ENCODE measurements around the gene SLC25A21.

SLC25A21 gene

GRCh38 chr14:36955967-36956366, 216.4 kb downstream of the SLC25A21 start (continued):
- TF ChIP-seq ZBTB6 (tag by site-specific recombination; IDR thresholded peaks at IDR 0.05) (no peak), ZNF133 (tag by site-specific recombination; IDR thresholded peaks at IDR 0.05) (no peak), ZNF548 (tag by site-specific recombination; IDR thresholded peaks at IDR 0.05) (no peak), ZNF473 (tag by site-specific recombination; IDR thresholded peaks at IDR 0.05) (no peak), ZNF645 (tag by site-specific recombination; IDR thresholded peaks at IDR 0.05) (no peak), ZNF768 (tag by site-specific recombination; IDR thresholded peaks at IDR 0.05) (no peak), SALL2 (tag by site-specific recombination; IDR thresholded peaks at IDR 0.05; ENCODE audit: borderline replicate concordance) (no peak), ZNF416 (tag by site-specific recombination; IDR thresholded peaks at IDR 0.05) (no peak), GLIS2 (tag by site-specific recombination; IDR thresholded peaks at IDR 0.05) (no peak), ZNF423 (tag by site-specific recombination; IDR thresholded peaks at IDR 0.05) (peak; percentile 88), BCL11A (tag by site-specific recombination; IDR thresholded peaks at IDR 0.05; ENCODE audit: low read depth) (no peak), ZNF660 (tag by site-specific recombination; IDR thresholded peaks at IDR 0.05) (no peak), ZNF157 (tag by site-specific recombination; IDR thresholded peaks at IDR 0.05) (no peak), ZNF76 (tag by site-specific recombination; IDR thresholded peaks at IDR 0.05; ENCODE audit: borderline replicate concordance, low read depth) (no peak), ZBTB48 (tag by site-specific recombination; IDR thresholded peaks at IDR 0.05) (no peak), ZNF138 (tag by site-specific recombination; IDR thresholded peaks at IDR 0.05; ENCODE audit: borderline replicate concordance) (no peak), ZNF621 (tag by site-specific recombination; IDR thresholded peaks at IDR 0.05) (no peak), SP2 (tag by site-specific recombination; IDR thresholded peaks at IDR 0.05) (no peak), ZNF654 (tag by site-specific recombination; IDR thresholded peaks at IDR 0.05; ENCODE audit: low read depth) (no peak), ZNF629 (tag by site-specific recombination; IDR thresholded peaks at IDR 0.05) (peak; percentile 46), BCL6B (tag by site-specific recombination; IDR thresholded peaks at IDR 0.05) (peak; percentile 50; the same call in 1 of the 2 replicates), ZNF280D (tag by site-specific recombination; IDR thresholded peaks at IDR 0.05) (no peak)
- TF ChIP-seq, protein P1, sequence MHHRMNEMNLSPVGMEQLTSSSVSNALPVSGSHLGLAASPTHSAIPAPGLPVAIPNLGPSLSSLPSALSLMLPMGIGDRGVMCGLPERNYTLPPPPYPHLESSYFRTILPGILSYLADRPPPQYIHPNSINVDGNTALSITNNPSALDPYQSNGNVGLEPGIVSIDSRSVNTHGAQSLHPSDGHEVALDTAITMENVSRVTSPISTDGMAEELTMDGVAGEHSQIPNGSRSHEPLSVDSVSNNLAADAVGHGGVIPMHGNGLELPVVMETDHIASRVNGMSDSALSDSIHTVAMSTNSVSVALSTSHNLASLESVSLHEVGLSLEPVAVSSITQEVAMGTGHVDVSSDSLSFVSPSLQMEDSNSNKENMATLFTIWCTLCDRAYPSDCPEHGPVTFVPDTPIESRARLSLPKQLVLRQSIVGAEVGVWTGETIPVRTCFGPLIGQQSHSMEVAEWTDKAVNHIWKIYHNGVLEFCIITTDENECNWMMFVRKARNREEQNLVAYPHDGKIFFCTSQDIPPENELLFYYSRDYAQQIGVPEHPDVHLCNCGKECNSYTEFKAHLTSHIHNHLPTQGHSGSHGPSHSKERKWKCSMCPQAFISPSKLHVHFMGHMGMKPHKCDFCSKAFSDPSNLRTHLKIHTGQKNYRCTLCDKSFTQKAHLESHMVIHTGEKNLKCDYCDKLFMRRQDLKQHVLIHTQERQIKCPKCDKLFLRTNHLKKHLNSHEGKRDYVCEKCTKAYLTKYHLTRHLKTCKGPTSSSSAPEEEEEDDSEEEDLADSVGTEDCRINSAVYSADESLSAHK (tag by site-specific recombination; IDR thresholded peaks at IDR 0.05) = peak; percentile 59
- TF ChIP-seq, protein P2, sequence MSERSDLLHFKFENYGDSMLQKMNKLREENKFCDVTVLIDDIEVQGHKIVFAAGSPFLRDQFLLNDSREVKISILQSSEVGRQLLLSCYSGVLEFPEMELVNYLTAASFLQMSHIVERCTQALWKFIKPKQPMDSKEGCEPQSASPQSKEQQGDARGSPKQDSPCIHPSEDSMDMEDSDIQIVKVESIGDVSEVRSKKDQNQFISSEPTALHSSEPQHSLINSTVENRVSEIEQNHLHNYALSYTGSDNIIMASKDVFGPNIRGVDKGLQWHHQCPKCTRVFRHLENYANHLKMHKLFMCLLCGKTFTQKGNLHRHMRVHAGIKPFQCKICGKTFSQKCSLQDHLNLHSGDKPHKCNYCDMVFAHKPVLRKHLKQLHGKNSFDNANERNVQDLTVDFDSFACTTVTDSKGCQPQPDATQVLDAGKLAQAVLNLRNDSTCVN (tag by site-specific recombination; optimal IDR thresholded peaks at IDR 0.05) = no peak
- TF ChIP-seq, protein P3, sequence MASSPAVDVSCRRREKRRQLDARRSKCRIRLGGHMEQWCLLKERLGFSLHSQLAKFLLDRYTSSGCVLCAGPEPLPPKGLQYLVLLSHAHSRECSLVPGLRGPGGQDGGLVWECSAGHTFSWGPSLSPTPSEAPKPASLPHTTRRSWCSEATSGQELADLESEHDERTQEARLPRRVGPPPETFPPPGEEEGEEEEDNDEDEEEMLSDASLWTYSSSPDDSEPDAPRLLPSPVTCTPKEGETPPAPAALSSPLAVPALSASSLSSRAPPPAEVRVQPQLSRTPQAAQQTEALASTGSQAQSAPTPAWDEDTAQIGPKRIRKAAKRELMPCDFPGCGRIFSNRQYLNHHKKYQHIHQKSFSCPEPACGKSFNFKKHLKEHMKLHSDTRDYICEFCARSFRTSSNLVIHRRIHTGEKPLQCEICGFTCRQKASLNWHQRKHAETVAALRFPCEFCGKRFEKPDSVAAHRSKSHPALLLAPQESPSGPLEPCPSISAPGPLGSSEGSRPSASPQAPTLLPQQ (tag by site-specific recombination; IDR thresholded peaks at IDR 0.05) = no peak
- TF ChIP-seq, protein P4, sequence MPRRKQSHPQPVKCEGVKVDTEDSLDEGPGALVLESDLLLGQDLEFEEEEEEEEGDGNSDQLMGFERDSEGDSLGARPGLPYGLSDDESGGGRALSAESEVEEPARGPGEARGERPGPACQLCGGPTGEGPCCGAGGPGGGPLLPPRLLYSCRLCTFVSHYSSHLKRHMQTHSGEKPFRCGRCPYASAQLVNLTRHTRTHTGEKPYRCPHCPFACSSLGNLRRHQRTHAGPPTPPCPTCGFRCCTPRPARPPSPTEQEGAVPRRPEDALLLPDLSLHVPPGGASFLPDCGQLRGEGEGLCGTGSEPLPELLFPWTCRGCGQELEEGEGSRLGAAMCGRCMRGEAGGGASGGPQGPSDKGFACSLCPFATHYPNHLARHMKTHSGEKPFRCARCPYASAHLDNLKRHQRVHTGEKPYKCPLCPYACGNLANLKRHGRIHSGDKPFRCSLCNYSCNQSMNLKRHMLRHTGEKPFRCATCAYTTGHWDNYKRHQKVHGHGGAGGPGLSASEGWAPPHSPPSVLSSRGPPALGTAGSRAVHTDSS (tag by site-specific recombination; IDR thresholded peaks at IDR 0.05) = no peak
